GM12875 (cell line): ENCODE data around the gene PPP2R3B.
"Not testable (repeated sequence)": the region's sequence is repeated elsewhere in the genome, so short reads cannot be mapped to it uniquely, and the experiment has no call there.

Experiments used
- H3K4me3 ChIP-seq: one replicate; pipeline ENCODE4 v1.5.1; 2011; ENCODE audit warnings: low read depth, low read length, control low read depth
- CTCF ChIP-seq: IDR thresholded peaks from 2 replicates; pipeline ENCODE4 v1.5.1; 2011; ENCODE audit warnings: low read depth, mild to moderate bottlenecking, control low read depth, inconsistent platforms, low read length, moderate library complexity, borderline replicate concordance; ENCODE audit not compliant: insufficient read depth

Gene PPP2R3B

DNA sequence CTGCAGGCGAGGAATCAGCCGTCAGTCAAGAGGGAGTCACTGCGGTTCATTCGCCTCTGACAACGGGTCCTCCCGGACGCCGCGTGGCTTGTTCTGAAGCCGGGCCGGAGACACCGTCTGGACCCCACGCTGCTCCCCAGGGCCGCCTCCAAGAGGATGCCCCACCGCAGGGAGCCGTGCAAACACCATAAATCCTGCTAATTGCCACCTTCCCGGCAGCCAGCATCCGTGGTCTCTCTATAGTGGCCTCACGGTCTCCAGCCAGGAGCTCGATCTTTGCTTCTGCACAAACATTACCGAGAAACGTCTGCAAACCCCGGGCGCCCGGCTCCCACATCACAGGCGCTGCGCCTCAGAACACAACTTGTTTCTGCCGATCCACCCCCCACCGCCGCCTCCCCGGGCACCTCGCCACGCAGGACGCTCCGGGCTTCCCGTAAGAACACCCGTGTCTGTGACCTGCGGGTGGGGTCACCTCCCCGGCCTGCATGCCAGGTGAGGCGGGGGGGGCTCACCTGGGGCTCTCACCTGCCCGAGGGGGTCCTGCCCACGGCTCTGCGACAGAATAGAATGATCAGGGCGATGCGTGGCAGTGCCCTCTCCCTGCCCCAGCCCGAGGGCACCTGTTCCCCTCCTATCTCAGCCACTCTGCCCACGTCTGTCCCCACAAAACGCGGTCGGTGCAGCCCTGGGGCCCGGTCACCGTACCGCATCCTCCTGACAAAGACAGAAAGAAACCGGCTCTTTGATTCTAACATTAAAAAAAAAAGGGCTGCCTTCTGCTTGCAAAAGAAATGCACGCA, 32.4 kb upstream of the PPP2R3B start:
- no peak overlapping the region for H3K4me3 ChIP-seq
- no peak for TF ChIP-seq CTCF

DNA sequence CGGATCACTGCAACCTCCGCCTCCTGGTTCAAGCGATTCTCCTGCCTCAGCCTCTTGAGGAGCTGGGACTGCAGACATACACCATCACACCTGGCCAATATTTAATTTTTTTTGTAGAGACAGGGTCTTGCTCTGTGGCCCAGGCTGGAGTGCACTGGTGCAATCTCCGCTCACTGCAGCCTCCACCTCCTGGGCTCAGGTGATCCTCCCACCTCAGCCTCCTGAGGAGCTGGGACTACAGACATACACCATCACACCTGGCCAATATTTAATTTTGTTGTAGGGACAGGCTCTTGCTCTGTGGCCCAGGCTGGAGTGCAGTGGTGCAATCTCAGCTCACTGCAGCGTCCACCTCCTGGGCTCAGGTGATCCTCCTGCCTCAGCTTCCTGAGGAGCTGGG, 28.8 kb upstream of the PPP2R3B start:
- not testable (repeated sequence) for H3K4me3 ChIP-seq

DNA sequence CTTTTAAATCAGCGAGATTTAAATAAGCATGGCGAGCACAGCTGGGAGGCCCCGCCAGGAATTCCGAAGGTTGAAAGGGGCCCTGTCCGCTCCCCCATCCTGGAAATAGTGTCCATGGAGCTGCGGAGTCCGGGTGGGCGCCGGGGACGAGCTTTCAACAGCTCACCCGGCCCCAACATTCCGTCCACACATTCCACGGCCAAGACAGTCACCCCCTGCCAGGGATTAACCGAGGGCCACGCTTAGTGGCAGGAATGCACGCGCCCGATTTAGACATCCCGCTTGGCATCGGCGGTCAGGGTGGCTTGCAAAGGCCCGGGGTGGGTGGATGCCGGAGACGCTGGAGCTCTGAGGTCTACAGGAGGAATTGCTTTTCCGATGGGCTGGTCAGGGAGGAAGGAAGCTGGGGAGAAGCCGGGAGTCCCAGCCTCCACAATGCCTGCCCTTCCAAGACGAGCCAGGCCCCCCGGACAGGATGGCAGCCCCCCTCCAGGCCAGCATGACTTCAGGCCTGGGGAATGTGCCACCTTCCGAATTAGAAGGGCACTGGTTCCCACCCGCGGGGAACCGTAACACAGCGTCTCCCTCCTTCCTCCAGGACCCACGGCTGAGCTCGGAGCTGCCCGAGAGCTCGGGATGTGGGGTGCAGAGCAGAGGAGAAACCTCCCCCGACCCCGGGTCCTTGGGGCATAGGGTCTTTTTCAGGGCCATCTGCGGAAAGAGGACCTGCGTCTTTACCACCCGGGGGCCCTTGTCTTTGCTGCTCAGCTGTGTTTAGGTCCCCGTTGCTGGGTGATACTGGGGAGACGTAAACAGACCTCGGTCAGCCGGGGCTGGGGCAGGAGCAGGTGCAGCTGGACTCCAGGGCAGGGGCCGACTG, 26.9 kb upstream of the PPP2R3B start:
- TF ChIP-seq CTCF: no peak
- no peak overlapping the region for H3K4me3 ChIP-seq

GRCh38 chrX:410296-410695, 23.6 kb upstream of the PPP2R3B start:
- no peak overlapping the region for H3K4me3 ChIP-seq
- TF ChIP-seq CTCF: no peak

- no peak for TF ChIP-seq CTCF
- no peak overlapping the region for H3K4me3 ChIP-seq
Measured at GRCh38 chrX:405149-405548, 18.4 kb upstream of the PPP2R3B start.

- no peak for TF ChIP-seq CTCF
- H3K4me3 ChIP-seq: no peak overlapping the region
Measured at GRCh38 chrX:404656-405055, 17.9 kb upstream of the PPP2R3B start.

DNA sequence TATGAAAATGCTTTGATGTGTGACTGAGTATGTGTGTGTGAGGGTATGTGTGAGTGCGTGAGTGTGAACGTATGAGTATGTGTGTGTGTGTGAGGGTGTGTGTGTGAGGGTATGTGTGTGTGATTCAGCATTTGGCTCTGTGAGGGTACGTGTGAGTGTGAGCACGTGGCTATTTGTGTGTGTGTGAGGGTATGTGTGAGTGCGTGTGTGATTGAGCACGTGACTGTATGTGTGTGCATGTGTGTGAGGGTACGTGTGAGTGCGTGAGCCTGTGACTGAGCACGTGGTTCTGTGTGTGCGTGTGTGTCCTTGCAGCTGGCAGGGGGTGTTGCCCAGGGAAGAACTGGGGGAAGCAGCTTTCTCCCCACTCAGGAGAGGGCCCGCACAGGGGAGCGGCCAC, 16.1 kb upstream of the PPP2R3B start:
- H3K4me3 ChIP-seq: no peak overlapping the region
- TF ChIP-seq CTCF: no peak
